Neuronal stem cell (in vitro differentiated cells): ENCODE results near the gene TFE3.

Experiments
- DNase-seq: peaks from one replicate; pipeline ENCODE4 v3.0.0-alpha.2; 2013; ENCODE audit warnings: low spot score
- H2AFZ ChIP-seq: one replicate; pipeline ENCODE4 v1.6.1; 2013; ENCODE audit warnings: mild to moderate bottlenecking, low read length, inconsistent platforms
- H2AK5ac ChIP-seq: 2 replicates; pipeline ENCODE4 v1.6.1; 2013; ENCODE audit warnings: low read depth, mild to moderate bottlenecking, inconsistent platforms, low read length, moderate library complexity, mixed read lengths
- H2BK120ac ChIP-seq: 2 replicates; pipeline ENCODE4 v1.6.1; 2013; ENCODE audit warnings: low read depth, mild to moderate bottlenecking, inconsistent platforms, low read length, moderate library complexity, mixed read lengths
- H2BK12ac ChIP-seq: one replicate; pipeline ENCODE4 v1.6.1; 2013; ENCODE audit warnings: low read length, inconsistent platforms
- H2BK15ac ChIP-seq: 2 replicates; pipeline ENCODE4 v1.6.1; 2013; ENCODE audit warnings: mild to moderate bottlenecking, low read length, inconsistent platforms, mixed read lengths
- H2BK5ac ChIP-seq: one replicate; pipeline ENCODE4 v1.6.1; 2013; ENCODE audit warnings: inconsistent platforms, mild to moderate bottlenecking, low read length, moderate library complexity
- H3K14ac ChIP-seq: one replicate; pipeline ENCODE4 v1.6.1; 2013; ENCODE audit warnings: low read length, inconsistent platforms
- H3K18ac ChIP-seq: 2 replicates; pipeline ENCODE4 v1.6.1; 2013; ENCODE audit warnings: low read length, inconsistent platforms
- H3K23ac ChIP-seq: 2 replicates; pipeline ENCODE4 v1.6.1; 2013; ENCODE audit warnings: low read depth, mild to moderate bottlenecking, mixed read lengths, low read length, inconsistent platforms; ENCODE audit not compliant: poor library complexity
- H3K27ac ChIP-seq: replicated peaks from 3 replicates; pipeline ENCODE4 v1.5.1; 2013; ENCODE audit warnings: low read length, inconsistent platforms
- H3K27me3 ChIP-seq, 3 experiments: 2 replicates each; pipeline ENCODE4 v1.6.1; 2013; ENCODE audit warnings: low read length in 3 of 3, mild to moderate bottlenecking in 2 of 3, inconsistent platforms in 1 of 3, low read depth in 1 of 3, mixed read lengths in 1 of 3, moderate library complexity in 1 of 3; ENCODE audit not compliant: control insufficient read depth in 3 of 3, insufficient read depth in 3 of 3
- H3K36me3 ChIP-seq, 2 donors: replicated peaks in 1 of 2; 2 replicates each; pipeline ENCODE4 v1.6.1; 2013; ENCODE audit warnings: low read length in 2 of 2; ENCODE audit not compliant: control insufficient read depth in 2 of 2, insufficient read depth in 2 of 2
- H3K4ac ChIP-seq: 2 replicates; pipeline ENCODE4 v1.6.1; 2013; ENCODE audit warnings: inconsistent platforms, mild to moderate bottlenecking, low read length, moderate library complexity
- H3K4me1 ChIP-seq, 2 donors: 1 replicate in 1 of 2; 2 replicates in 1 of 2; pipeline ENCODE4 v1.6.1; 2013; ENCODE audit warnings: low read length in 2 of 2, low read depth in 1 of 2; ENCODE audit not compliant: control insufficient read depth in 2 of 2, insufficient read depth in 1 of 2
- H3K4me2 ChIP-seq: one replicate; pipeline ENCODE4 v1.6.1; 2013; ENCODE audit warnings: mild to moderate bottlenecking, low read length, inconsistent platforms; ENCODE audit not compliant: insufficient read depth, poor library complexity, severe bottlenecking
- H3K4me3 ChIP-seq, 2 donors: 2 replicates each; pipeline ENCODE4 v1.5.1; 2013; ENCODE audit warnings: low read length in 2 of 2, mild to moderate bottlenecking in 2 of 2, inconsistent platforms in 1 of 2, moderate library complexity in 1 of 2
- H3K79me1 ChIP-seq: one replicate; pipeline ENCODE4 v1.6.1; 2013; ENCODE audit warnings: low read depth, mild to moderate bottlenecking, inconsistent platforms, low read length, moderate library complexity
- H3K9ac ChIP-seq: one replicate; pipeline ENCODE4 v1.6.1; 2013; ENCODE audit warnings: mild to moderate bottlenecking, low read depth, low read length, inconsistent platforms; ENCODE audit not compliant: poor library complexity
- H3K9me3 ChIP-seq, 2 donors: replicated peaks in 1 of 2; 2 replicates each; pipeline versions ENCODE3 to v1.6.1; 2013; ENCODE audit warnings: low read length in 2 of 2, mild to moderate bottlenecking in 2 of 2, inconsistent platforms in 1 of 2, low read depth in 1 of 2, mixed read lengths in 1 of 2, moderate library complexity in 1 of 2; ENCODE audit not compliant: control insufficient read depth in 2 of 2, insufficient read depth in 1 of 2
- H4K8ac ChIP-seq: one replicate; pipeline ENCODE4 v1.6.1; 2013; ENCODE audit warnings: low read depth, mild to moderate bottlenecking, inconsistent platforms, low read length, moderate library complexity
- H4K91ac ChIP-seq: one replicate; pipeline ENCODE4 v1.6.1; 2013; ENCODE audit warnings: low read length, low read depth, mild to moderate bottlenecking, inconsistent platforms; ENCODE audit not compliant: poor library complexity
- WGBS, 2 donors: extraction: QIAGEN DNeasy Blood & Tissue Kit; methylation state at CpG; one replicate each; pipeline ENCODE4 v1.1.7; 2013; ENCODE audit warnings: missing lambda C conversion rate in 2 of 2, mixed read lengths in 1 of 2; ENCODE audit not compliant: insufficient read length in 2 of 2, insufficient replicate concordance in 1 of 2; ENCODE audit errors: extremely low coverage in 2 of 2; 5-methylcytosine and 5-hydroxymethylcytosine counted together

TFE3 gene

GRCh38 chrX:49066278-49066677 is 23.1 kb upstream of the TFE3 start:
- H3K27me3 ChIP-seq, result no peaks in the 10 kb centered on the region
- no peak overlapping the region for H2AFZ ChIP-seq
- no peak overlapping the region for H2BK12ac ChIP-seq
- no peak overlapping the region for H4K8ac ChIP-seq
- no CpG with 5 or more reads among the region's 2 CpGs for WGBS, 2 donors
- peaks cover 2% of the 10 kb centered on the region for H3K79me1 ChIP-seq
- no peak overlapping the region for H2BK5ac ChIP-seq
- no peaks in the 10 kb centered on the region for H3K4me1 ChIP-seq
- peaks cover 0 to 10% of the 10 kb centered on the region in 2 donors for H3K36me3 ChIP-seq
- no peak overlapping the region for H4K91ac ChIP-seq
- no peak overlapping the region for H3K4ac ChIP-seq
- no peak overlapping the region for H3K4me2 ChIP-seq
- H3K4me3 ChIP-seq, result no peak overlapping the region
- H3K14ac ChIP-seq, result no peak overlapping the region
- no peak for DNase-seq
- no peak overlapping the region for H3K23ac ChIP-seq
- no peak overlapping the region for H3K18ac ChIP-seq
- no peak overlapping the region for H2BK15ac ChIP-seq
- H3K27ac ChIP-seq, result no peak overlapping the region
- H3K9me3 ChIP-seq, result no peaks in the 10 kb centered on the region
- no peak overlapping the region for H2BK120ac ChIP-seq
- no peak overlapping the region for H2AK5ac ChIP-seq
- no peak overlapping the region for H3K9ac ChIP-seq

GRCh38 chrX:49064735-49065134 is 21.6 kb upstream of the TFE3 start:
- DNase-seq, result no peak
- H3K4ac ChIP-seq, result no peak overlapping the region
- no peak overlapping the region for H3K14ac ChIP-seq
- H3K4me2 ChIP-seq, result no peak overlapping the region
- H3K23ac ChIP-seq, result peak overlapping the region; percentile 55
- H3K4me3 ChIP-seq, result no peak overlapping the region
- no peak overlapping the region for H4K8ac ChIP-seq
- H2AFZ ChIP-seq, result no peak overlapping the region
- H2AK5ac ChIP-seq, result no peak overlapping the region
- no peak overlapping the region for H3K27ac ChIP-seq
- no peak overlapping the region for H3K18ac ChIP-seq
- no peaks in the 10 kb centered on the region for H3K9me3 ChIP-seq
- peaks cover 0 to 6% of the 10 kb centered on the region in 2 donors for H3K36me3 ChIP-seq
- H3K27me3 ChIP-seq, result no peaks in the 10 kb centered on the region
- no peak overlapping the region for H3K9ac ChIP-seq
- H2BK5ac ChIP-seq, result no peak overlapping the region
- no peaks in the 10 kb centered on the region for H3K4me1 ChIP-seq
- no peak overlapping the region for H2BK120ac ChIP-seq
- no peak overlapping the region for H2BK15ac ChIP-seq
- peaks cover 2% of the 10 kb centered on the region for H3K79me1 ChIP-seq
- no peak overlapping the region for H2BK12ac ChIP-seq
- WGBS, 2 donors, result no CpG with 5 or more reads among the region's 8 CpGs
- H4K91ac ChIP-seq, result no peak overlapping the region

GRCh38 chrX:49064303-49064702 is 21.1 kb upstream of the TFE3 start:
- no peak overlapping the region for H3K27ac ChIP-seq
- H3K9ac ChIP-seq, result no peak overlapping the region
- peak overlapping the region; percentile 24 for H2BK5ac ChIP-seq
- no peaks in the 10 kb centered on the region for H3K27me3 ChIP-seq
- no peak overlapping the region for H4K8ac ChIP-seq
- H3K4ac ChIP-seq, result no peak overlapping the region
- peak overlapping the region; percentile 55 for H3K23ac ChIP-seq
- H2BK12ac ChIP-seq, result no peak overlapping the region
- H4K91ac ChIP-seq, result no peak overlapping the region
- no peak overlapping the region for H2AFZ ChIP-seq
- H3K36me3 ChIP-seq, result peaks cover 0 to 6% of the 10 kb centered on the region in 2 donors
- H3K79me1 ChIP-seq, result peaks cover 2% of the 10 kb centered on the region
- no peak overlapping the region for H2BK120ac ChIP-seq
- H3K18ac ChIP-seq, result no peak overlapping the region
- H3K4me1 ChIP-seq, result no peaks in the 10 kb centered on the region
- H3K4me2 ChIP-seq, result no peak overlapping the region
- whole genome bisulfite sequencing, 2 donors, result no CpG with 5 or more reads among the region's 20 CpGs
- DNase-seq, result no peak
- H3K4me3 ChIP-seq, result no peak overlapping the region
- no peak overlapping the region for H2AK5ac ChIP-seq
- no peak overlapping the region for H3K14ac ChIP-seq
- H3K9me3 ChIP-seq, result no peaks in the 10 kb centered on the region
- no peak overlapping the region for H2BK15ac ChIP-seq

GRCh38 chrX:49063715-49064114 is 20.6 kb upstream of the TFE3 start:
- no peak for DNase-seq
- Histone ChIP-seq H3K23ac (no peak overlapping the region), H3K4me2 (no peak overlapping the region), H2BK15ac (no peak overlapping the region), H4K8ac (no peak overlapping the region), H3K79me1 (peaks cover 2% of the 10 kb centered on the region), H3K9ac (no peak overlapping the region), H3K4me1 (no peaks in the 10 kb centered on the region), H3K4me3 (no peak overlapping the region), H2AK5ac (no peak overlapping the region), H2BK5ac (no peak overlapping the region), H3K9me3 (no peaks in the 10 kb centered on the region), H4K91ac (no peak overlapping the region), H3K36me3 (peaks cover 0 to 6% of the 10 kb centered on the region in 2 donors), H3K27me3 (no peaks in the 10 kb centered on the region), H2AFZ (no peak overlapping the region), H3K18ac (no peak overlapping the region), H3K27ac (no peak overlapping the region), H2BK12ac (no peak overlapping the region), H3K4ac (no peak overlapping the region), H2BK120ac (no peak overlapping the region), H3K14ac (no peak overlapping the region)
- WGBS, 2 donors, result no CpG with 5 or more reads among the region's 9 CpGs
